ENCODE results near the gene ELP4.

- no peak for TF ChIP-seq CTCF (IDR thresholded peaks at IDR 0.05 in 2 of 3, conservative IDR thresholded peaks at IDR 0.05 in 1 of 3; ENCODE audit: borderline replicate concordance in 1 of 3, insufficient read depth in 1 of 3, low read depth in 2 of 3, low read length in 2 of 3)
- no peak for TF ChIP-seq POLR2AphosphoS5 (IDR thresholded peaks at IDR 0.05; ENCODE audit: low read depth, low read length)
- no peak for TF ChIP-seq RAD21 (IDR thresholded peaks at IDR 0.05; ENCODE audit: low read depth)
- no peak for TF ChIP-seq EZH2phosphoT487 (IDR thresholded peaks at IDR 0.05; ENCODE audit: borderline replicate concordance)
- TF ChIP-seq FOSL1 (IDR thresholded peaks at IDR 0.05; ENCODE audit: low read depth): no peak
- TF ChIP-seq POLR2A (IDR thresholded peaks at IDR 0.05; ENCODE audit: borderline replicate concordance, extremely low read depth, insufficient read depth, insufficient read length): no peak
- TF ChIP-seq EZH2 (IDR thresholded peaks at IDR 0.05): no peak
- no peak for TF ChIP-seq REST (IDR thresholded peaks at IDR 0.05; ENCODE audit: low read depth)
- no peak for TF ChIP-seq TCF7L2 (IDR thresholded peaks at IDR 0.05; ENCODE audit: borderline replicate concordance, extremely low read depth, insufficient read depth, insufficient read length)
Measured at GRCh38 chr11:31690041-31690440, 180.5 kb downstream of the ELP4 start.

Measured in HCT116 (cell line).